HG02571 (cell line): Measurements from ENCODE around the gene TCEAL2.
"Not testable (repeated sequence)": the region's sequence is repeated elsewhere in the genome, so short reads cannot be mapped to it uniquely, and the experiment has no call there.

Experiments
- ATAC-seq: cut with Tn5 transposase; IDR thresholded peaks from one replicate; pipeline ENCODE4 v1.9.1; 2021; ENCODE audit warnings: mild to moderate bottlenecking, moderate library complexity; ENCODE audit not compliant: unreplicated experiment

TCEAL2 gene

GRCh38 chrX:102125436-102125835 is at the start of gene TCEAL2:
Gene TCEAL2, plus strand, starts transcription at chrX:102125679. Its CDS starts 1,152 bp downstream, at chrX:102126831.
- ATAC-seq: not testable (repeated sequence)

- ATAC-seq: no peak
These were observed 48.1 kb upstream of the TCEAL2 start for GRCh38 chrX:102077426-102077825.

GRCh38 chrX:102085706-102086105 is 39.8 kb upstream of the TCEAL2 start:
- no peak for ATAC-seq

- no peak for ATAC-seq
These were observed 12.1 kb upstream of the TCEAL2 start for GRCh38 chrX:102113367-102113766.

- ATAC-seq: no peak
These were observed 9.7 kb upstream of the TCEAL2 start for GRCh38 chrX:102115748-102116147.

- not testable (repeated sequence) for ATAC-seq
These were observed 465 bp upstream of the TCEAL2 start for GRCh38 chrX:102125014-102125413.

- ATAC-seq: not testable (repeated sequence)
These were observed 770 bp downstream of the TCEAL2 start for GRCh38 chrX:102126080-102126818.

- ATAC-seq: no peak
These were observed 1.4 kb downstream of the TCEAL2 start for GRCh38 chrX:102126863-102127262.

GRCh38 chrX:102129473-102129872 is 4.0 kb downstream of the TCEAL2 start:
- ATAC-seq: no peak

- no peak for ATAC-seq
These were observed 12.6 kb downstream of the TCEAL2 start for GRCh38 chrX:102138064-102138463.

GRCh38 chrX:102140876-102141275 is 15.4 kb downstream of the TCEAL2 start:
- not testable (repeated sequence) for ATAC-seq

- not testable (repeated sequence) for ATAC-seq
These were observed 16.2 kb downstream of the TCEAL2 start for GRCh38 chrX:102141631-102142030.

GRCh38 chrX:102142274-102142673 is 16.8 kb downstream of the TCEAL2 start, which contains the start of gene TCEAL6:
Gene TCEAL6, minus strand, starts transcription at chrX:102142481.
- not testable (repeated sequence) for ATAC-seq

GRCh38 chrX:102154218-102154860 is 28.9 kb downstream of the TCEAL2 start:
- ATAC-seq: no peak

GRCh38 chrX:102154900-102155805 is 29.7 kb downstream of the TCEAL2 start:
- ATAC-seq: peak; percentile 28

GRCh38 chrX:102155806-102156179 is 30.3 kb downstream of the TCEAL2 start, which contains the start of gene BEX5:
Gene BEX5, minus strand, starts transcription at chrX:102155977. Its CDS starts 1,712 bp downstream, at chrX:102154265.
- peak; percentile 82 for ATAC-seq
